Kidney (tissue), 14 donors: Measurements from ENCODE around the gene KCNIP3. TPM values are rescaled to one million over a fixed set of nuclear protein-coding genes. Genes with fewer than 3 reads are reported as not detected.

ENCODE experiments used
- DNase-seq, 5 donors: peaks; one replicate each; pipeline ENCODE4 v3.0.0-alpha.2; 2013 to 2020
- FAIRE-seq: peaks from 2 replicates; lab custom pipeline; 2012; peaks lifted over from hg19 to GRCh38; lab: Jason Lieb, UNC
- H3K27ac ChIP-seq, 2 donors: one replicate each; pipeline ENCODE4 v1.7.0; 2013; ENCODE audit warnings: low read depth in 2 of 2, low read length in 2 of 2, inconsistent platforms in 1 of 2
- H3K27me3 ChIP-seq: one replicate; pipeline ENCODE4 v1.7.1; 2013; ENCODE audit warnings: low read length, inconsistent platforms; ENCODE audit not compliant: control insufficient read depth, insufficient read depth
- H3K36me3 ChIP-seq, 3 donors: one replicate each; pipeline versions ENCODE4 v1.7.0 to v1.7.1; 2013; ENCODE audit warnings: low read length in 3 of 3, control low read depth in 1 of 3, inconsistent platforms in 1 of 3; ENCODE audit not compliant: insufficient read depth in 3 of 3, control insufficient read depth in 2 of 3
- H3K4me1 ChIP-seq, 3 donors: one replicate each; pipeline versions ENCODE4 v1.7.0 to v1.7.1; 2013; ENCODE audit warnings: low read length in 3 of 3, inconsistent platforms in 1 of 3, low read depth in 1 of 3; ENCODE audit not compliant: control insufficient read depth in 2 of 3, insufficient read depth in 2 of 3
- H3K4me3 ChIP-seq, 3 donors: one replicate each; pipeline versions ENCODE4 v1.7.0 to v1.8.1; 2013; ENCODE audit warnings: low read length in 3 of 3, control low read depth in 1 of 3, inconsistent platforms in 1 of 3
- H3K9ac ChIP-seq, 3 donors: one replicate each; pipeline versions ENCODE4 v1.7.0 to v1.7.1; 2013; ENCODE audit warnings: low read length in 3 of 3, control low read depth in 1 of 3, inconsistent platforms in 1 of 3
- H3K9me3 ChIP-seq, 3 donors: one replicate each; pipeline versions ENCODE4 v1.7.0 to v1.7.1; 2013; ENCODE audit warnings: low read length in 3 of 3, control low read depth in 1 of 3, inconsistent platforms in 1 of 3; ENCODE audit not compliant: control insufficient read depth in 2 of 3, insufficient read depth in 1 of 3
- CTCF ChIP-seq: IDR thresholded peaks from 3 replicates; pipeline ENCODE4 v1.5.1; 2012; ENCODE audit warnings: mild to moderate bottlenecking, moderate library complexity, borderline replicate concordance; ENCODE audit not compliant: insufficient read depth; ENCODE audit errors: extremely low read depth
- intact Hi-C: fragments of 100-400 bp; cut with DNase I; formaldehyde crosslinking; loops from one replicate; pipeline ENCODE4 v1.11.1; 2022
- polyA plus RNA-seq: library from polyadenylated mRNA; stranded (reverse); fragments of 350-450 nt; fragmentation: Illumina TruSeq; extraction: RNeasy Lipid Tissue Mini Kit (QIAGEN cat#74804); gene quantifications from one replicate; pipeline ENCODE4 v1.2.3, GENCODE V29; 2014; ENCODE audit warnings: low read depth, low replicate concordance; ENCODE audit not compliant: insufficient read depth
- total RNA-seq: library from RNA; stranded (reverse); fragmentation: NEBNext Ultra II Directional; extraction: Animal tissue kit (Norgen Biotek cat#: 25700); gene quantifications from one replicate; pipeline ENCODE4 v1.2.1, GENCODE V29; 2021
- donor health status: control.
- donor health status: control.
- donor health status: control.
- donor health status: control.
- donor health status: control.
- donor health status: DM: yes; HTN: yes; CAD: no.
- donor health status: Normal renal cell carcinoma (clear cell type).

KCNIP3 gene
- total and polyA plus RNA-seq, 2 donors from 2014 or later: 14.8 to 27.6 TPM

DNA sequence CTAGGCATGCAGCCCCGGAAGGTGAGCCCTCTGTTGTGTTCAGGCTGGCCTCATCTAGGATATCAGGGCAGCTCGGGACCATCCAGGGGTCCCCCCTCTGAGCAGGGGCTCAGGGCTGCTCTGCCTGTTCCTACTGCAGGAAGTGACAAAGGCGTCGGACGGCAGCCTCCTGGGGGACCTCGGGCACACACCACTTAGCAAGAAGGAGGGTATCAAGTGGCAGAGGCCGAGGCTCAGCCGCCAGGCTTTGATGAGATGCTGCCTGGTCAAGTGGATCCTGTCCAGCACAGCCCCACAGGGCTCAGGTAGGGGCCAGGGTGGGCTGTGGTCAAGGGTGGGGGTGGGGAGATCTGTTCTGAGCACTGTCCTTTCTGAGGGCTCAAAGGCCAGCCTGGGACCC lies 13.1 kb downstream of the KCNIP3 start:
- intact Hi-C loops: no loop called here
- no peak for TF ChIP-seq CTCF
- FAIRE-seq (no peak), DNase-seq (peak in 3 of 5 donors; percentile 64 to 73 (median 72))
- Histone ChIP-seq H3K4me3 (no peak overlapping the region), H3K4me1 (peaks cover 0 to 24% (median 7%) of the 10 kb centered on the region in 3 donors), H3K9ac (no peak overlapping the region), H3K27me3 (no peaks in the 10 kb centered on the region), H3K36me3 (no peaks in the 10 kb centered on the region), H3K27ac (no peak overlapping the region), H3K9me3 (no peaks in the 10 kb centered on the region)

GRCh38 chr2:95310651-95311050 lies 13.5 kb downstream of the KCNIP3 start:
- H3K27ac ChIP-seq: no peak overlapping the region
- no peak overlapping the region for H3K9ac ChIP-seq
- FAIRE-seq (no peak), DNase-seq (no peak)
- H3K27me3 ChIP-seq: no peaks in the 10 kb centered on the region
- no peak for TF ChIP-seq CTCF
- peaks cover 0 to 24% (median 5%) of the 10 kb centered on the region in 3 donors for H3K4me1 ChIP-seq
- intact Hi-C loops: no loop called here
- no peaks in the 10 kb centered on the region for H3K9me3 ChIP-seq
- H3K4me3 ChIP-seq: no peak overlapping the region
- no peaks in the 10 kb centered on the region for H3K36me3 ChIP-seq

DNA sequence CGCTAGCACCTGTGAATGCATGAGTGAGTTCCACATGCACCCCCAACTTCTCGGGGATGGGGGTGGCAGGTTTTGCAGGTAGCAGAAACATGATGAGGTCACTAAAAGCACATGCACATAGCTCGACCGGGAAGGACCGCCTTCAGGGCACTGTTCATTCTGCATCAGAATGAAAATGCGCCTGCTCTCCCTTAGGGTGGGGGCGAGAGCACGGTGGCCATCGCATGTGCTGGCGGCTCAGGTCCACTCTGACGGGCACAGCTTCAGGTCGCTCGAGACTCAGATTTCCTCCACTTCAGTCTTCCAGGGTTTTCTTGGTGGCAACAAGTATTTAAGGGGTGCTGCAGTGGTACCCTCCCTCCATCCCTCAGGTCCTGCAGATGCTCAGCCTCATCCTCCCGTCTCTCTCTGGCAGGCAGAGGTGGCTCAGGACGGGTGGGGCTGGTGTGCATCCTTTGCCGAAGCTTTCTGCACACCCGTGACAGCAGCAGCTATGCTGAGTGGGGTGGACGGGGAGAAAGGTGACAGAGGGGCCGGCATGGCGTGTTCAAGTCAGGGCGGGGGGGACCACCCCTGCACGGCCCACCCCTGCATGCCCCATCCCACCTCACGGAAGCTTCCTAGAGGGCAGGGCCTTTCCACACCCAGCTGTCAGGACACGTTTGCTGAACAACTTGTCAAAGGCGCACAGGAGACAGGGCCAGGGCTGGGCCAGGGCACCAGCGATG lies 14.8 kb downstream of the KCNIP3 start:
- Histone ChIP-seq H3K4me3 (no peak overlapping the region), H3K4me1 (peaks cover 0 to 22% (median 0%) of the 10 kb centered on the region in 3 donors), H3K9ac (no peak overlapping the region), H3K27me3 (no peaks in the 10 kb centered on the region), H3K27ac (no peak overlapping the region), H3K36me3 (no peaks in the 10 kb centered on the region), H3K9me3 (no peaks in the 10 kb centered on the region)
- no peak for TF ChIP-seq CTCF
- DNase-seq (peak in 1 of 5 donors; percentile 60), FAIRE-seq (no peak)
- intact Hi-C loops: no loop called here
